ENCODE results near the gene NR1D2. TPM values are rescaled to one million over a fixed set of nuclear protein-coding genes. Genes with fewer than 3 reads are reported as not detected.
"Not testable (repeated sequence)": the region's sequence is repeated elsewhere in the genome, so short reads cannot be mapped to it uniquely, and the experiment has no call there.

NR1D2 gene
- total RNA-seq, 1 donor: 10.8 TPM

- no peak for DNase-seq (ENCODE audit: low read depth in 2 of 3, low spot score in 2 of 3)
Observed at GRCh38 chr3:24002129-24002528, 57.0 kb downstream of the NR1D2 start.

DNA sequence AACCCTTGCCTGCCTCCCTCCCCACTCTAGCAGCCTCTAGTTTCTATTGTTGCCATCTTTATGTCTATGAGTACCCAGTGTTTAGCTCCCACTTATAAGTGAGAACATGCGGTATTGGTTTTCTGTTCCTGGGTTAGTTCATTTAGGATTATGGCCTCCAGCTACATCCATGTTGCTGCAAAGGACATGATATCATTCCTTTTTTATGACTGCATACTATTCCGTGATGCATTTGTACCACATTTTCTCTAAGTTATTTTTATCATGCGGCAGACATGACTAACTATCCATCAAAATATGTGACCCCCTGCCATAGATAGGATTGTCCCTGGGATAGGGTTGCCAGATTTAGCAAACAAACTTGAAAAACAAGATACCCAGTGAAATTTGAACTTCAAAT is 58.4 kb downstream of the NR1D2 start:
- DNase-seq (ENCODE audit: low read depth in 2 of 3, low spot score in 2 of 3): no peak

DNA sequence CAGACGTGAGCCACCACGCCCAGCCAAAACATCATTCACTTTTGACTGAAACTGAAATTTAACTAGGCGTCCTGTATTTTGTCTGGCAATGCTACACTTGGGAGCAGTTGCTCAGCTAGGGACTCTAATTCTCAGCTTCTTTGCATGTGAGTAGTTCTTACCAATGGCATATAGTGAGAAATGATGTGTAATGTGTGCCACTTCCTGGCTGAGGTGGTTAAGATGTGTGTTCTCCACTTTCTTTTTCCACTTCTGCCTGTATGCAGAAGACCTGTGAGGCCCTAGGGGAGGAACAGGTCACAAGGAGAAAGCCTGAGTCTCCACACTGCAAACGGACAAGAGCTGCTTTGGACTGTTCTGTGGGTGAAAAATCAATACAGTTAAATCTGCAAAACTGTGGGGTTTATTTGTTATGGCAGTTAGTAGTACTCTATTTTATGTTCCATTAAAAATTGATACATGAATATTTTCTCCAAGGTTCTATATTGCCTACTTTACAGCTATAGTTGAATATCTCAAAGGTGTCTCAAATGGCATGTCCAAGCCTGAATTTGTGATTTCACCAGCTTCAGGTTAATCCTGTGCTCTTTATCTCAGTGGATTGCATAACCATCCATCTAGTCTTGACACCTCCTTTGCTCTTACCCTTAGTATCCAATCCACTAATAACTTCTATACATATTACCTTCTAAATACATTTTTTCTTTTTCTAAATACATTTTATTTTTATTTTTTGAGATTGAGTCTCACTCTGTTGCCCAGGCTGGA is 59.3 kb downstream of the NR1D2 start:
- peak in 1 of 3 donors; percentile 56 for DNase-seq (ENCODE audit: low read depth in 2 of 3, low spot score in 2 of 3)

GRCh38 chr3:24005669-24006068 is 60.6 kb downstream of the NR1D2 start:
- DNase-seq (ENCODE audit: low read depth in 2 of 3, low spot score in 2 of 3): no peak

DNA sequence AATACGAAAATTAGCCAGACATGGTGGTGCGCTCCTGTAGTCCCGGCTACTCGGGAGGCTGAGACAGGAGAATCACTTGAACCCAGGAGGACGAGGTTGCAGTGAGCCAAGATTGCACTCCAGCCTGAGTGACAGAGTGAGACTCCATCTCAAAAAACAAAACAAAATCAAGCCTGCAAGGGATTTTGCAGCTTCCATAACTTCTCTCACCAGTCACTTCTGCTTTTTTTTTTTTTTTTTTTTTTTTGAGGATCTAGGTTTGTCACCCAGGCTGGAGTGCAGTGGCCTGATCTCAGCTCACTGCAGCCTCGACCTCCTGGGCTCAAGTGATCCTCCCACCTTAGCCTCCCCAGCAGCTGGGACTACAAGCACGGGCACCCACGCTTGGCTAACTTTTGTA is 65.7 kb downstream of the NR1D2 start:
- not testable (repeated sequence) for DNase-seq (ENCODE audit: low read depth in 2 of 3, low spot score in 2 of 3)

- no peak for DNase-seq (ENCODE audit: low read depth in 2 of 3, low spot score in 2 of 3)
Observed at GRCh38 chr3:24012589-24013269, 67.6 kb downstream of the NR1D2 start.

- DNase-seq (ENCODE audit: low read depth in 2 of 3, low spot score in 2 of 3): no peak
Observed at GRCh38 chr3:24017305-24017704, 72.2 kb downstream of the NR1D2 start.

DNA sequence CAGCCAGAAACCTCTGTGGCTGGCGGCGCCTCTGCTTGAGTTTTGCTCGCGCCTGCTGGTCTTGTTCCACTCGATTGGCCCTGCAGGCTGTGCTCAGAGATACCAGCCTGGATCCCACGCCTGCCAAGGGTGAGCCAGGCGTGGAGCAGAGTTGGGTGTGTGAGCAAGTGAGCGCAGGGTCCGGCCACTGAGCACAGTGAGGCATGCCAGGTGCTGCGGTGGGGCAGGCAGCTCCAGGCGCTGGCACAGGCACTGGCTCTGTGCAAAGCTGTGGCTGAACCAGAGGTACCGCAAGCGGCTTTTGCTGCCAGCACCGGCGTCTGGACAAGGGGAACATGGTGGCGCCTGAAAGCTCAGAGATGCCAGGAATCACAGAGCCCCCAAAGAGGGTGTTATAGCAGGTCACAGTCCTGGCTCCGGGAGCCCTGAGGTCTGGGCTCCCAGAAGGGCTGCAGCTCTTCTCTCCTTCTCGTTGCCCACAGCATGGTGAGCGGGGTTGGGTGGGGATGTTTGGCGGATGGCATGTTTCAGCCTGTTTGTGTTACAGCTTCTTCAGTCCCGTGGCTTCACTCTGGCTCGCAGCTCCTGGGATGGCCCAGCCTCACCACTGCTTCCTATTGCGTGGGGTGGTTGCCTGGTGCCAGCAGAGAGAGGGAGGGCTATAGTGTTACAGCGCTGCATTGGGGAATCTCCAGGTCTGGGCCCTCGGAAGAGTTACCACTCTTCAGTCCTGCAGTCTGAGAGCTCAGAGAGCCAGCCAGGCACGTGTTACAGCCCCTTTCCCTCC is 73.9 kb downstream of the NR1D2 start:
- no peak for DNase-seq (ENCODE audit: low read depth in 2 of 3, low spot score in 2 of 3)

DNA sequence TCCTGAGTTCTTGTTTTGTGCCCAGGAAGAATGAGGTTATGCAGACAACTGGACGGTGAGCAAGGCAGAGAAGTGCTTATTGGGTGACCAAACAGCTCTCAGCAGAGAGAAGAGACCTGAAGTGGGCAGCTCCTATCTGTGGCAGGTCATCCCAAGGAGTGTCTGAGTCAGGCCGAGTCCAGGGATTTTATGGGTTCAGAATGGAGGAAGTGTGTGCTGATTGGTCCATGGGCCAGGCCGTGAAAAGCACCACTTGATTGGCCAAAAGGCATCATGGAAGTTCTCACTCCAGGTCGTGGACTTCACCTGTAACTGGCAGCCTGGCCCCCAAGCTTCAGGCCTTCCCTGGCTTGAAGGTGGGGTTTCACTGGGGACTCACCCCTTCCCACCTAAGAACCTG is 74.5 kb downstream of the NR1D2 start:
- DNase-seq (ENCODE audit: low read depth in 2 of 3, low spot score in 2 of 3): no peak

DNA sequence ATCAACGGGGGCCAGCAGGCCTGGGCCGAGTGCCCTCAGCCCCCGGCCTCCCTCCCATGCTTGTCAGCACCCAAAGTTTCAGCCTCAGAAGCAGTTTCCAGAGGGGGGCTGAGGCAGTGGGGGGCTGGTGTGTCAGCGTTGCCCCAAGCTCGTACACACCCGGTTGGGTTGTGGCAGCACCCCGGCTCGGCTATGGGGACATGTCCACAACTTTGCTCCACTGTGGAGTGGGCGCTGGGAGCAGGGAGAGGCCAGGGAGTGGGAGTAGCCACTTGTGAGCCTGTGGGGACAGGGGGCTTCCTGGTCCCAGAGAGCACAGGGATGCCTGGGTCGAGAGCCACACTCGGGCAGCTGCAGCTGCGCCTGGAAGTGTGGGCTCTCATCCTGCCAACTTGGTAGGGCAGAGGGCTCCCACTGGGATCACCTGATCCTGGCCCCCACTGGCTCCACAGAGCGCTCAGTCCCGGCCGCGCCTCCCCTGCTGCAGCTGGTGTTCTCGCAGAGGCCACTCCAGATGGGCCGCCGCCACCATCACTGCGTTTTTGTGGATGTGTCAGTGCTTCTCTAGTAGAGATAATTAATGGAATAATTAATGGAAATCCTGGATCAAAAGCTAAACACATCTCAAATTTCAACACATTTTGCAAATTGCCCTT is 75.1 kb downstream of the NR1D2 start:
- no peak for DNase-seq (ENCODE audit: low read depth in 2 of 3, low spot score in 2 of 3)

- DNase-seq (ENCODE audit: low read depth in 2 of 3, low spot score in 2 of 3): no peak
Observed at GRCh38 chr3:24023197-24023596, 78.1 kb downstream of the NR1D2 start.

DNA sequence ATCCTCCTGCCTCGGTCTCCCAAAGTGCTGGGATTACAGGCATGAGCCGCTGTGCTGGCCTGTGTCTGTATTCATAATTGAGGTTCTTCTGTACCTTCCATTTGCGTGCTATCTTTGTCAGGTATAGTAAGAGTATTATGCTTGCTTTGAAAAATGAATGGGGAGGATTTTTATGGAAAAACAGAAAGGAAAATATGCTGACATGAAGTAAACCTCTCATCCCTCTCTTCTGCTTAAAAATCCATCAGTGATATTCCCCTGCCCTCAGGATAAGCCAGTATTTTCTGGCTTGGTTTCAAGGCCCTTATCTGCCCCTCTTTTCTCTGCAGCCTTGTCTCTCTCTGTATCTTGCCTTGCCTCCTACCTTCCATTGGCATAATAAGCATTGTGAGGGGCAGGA is 80.7 kb downstream of the NR1D2 start:
- DNase-seq (ENCODE audit: low read depth in 2 of 3, low spot score in 2 of 3): no peak

- not testable (repeated sequence) for DNase-seq (ENCODE audit: low read depth in 2 of 3, low spot score in 2 of 3)
Observed at GRCh38 chr3:24026665-24027064, 81.6 kb downstream of the NR1D2 start.

GRCh38 chr3:24027946-24028345 is 82.9 kb downstream of the NR1D2 start:
- DNase-seq (ENCODE audit: low read depth in 2 of 3, low spot score in 2 of 3): no peak

Other genes starting within 250 kb of the NR1D2 start
- gene UBE2E1, start 139.3 kb upstream of the NR1D2 start, total RNA-seq: 44.2 TPM
- 2.7 TPM for gene NKIRAS1, start 28.3 kb upstream of the NR1D2 start, total RNA-seq
- gene RPL15, start 28.2 kb upstream of the NR1D2 start, total RNA-seq: 6,485 TPM